ENCODE results near the gene SUGCT. TPM values are rescaled to one million over a fixed set of nuclear protein-coding genes. Genes with fewer than 3 reads are reported as not detected.

Gene SUGCT
- total and polyA plus RNA-seq, 9 of the 15 experiments (the other 6 are each of a cell fraction or from before 2014, with no cell fraction given), result 0.58 to 2.5 (median 1.4) TPM

GRCh38 chr7:40134428-40135316 lies at the start of gene SUGCT, which contains the start of gene MPLKIP (continued):
- TF ChIP-seq ZNF395 (CRISPR knock-in tag; IDR thresholded peaks at IDR 0.05) (no peak), KLF6 (CRISPR knock-in tag; IDR thresholded peaks at IDR 0.05; ENCODE audit: borderline replicate concordance) (no peak), FOXP1 (CRISPR knock-in tag; IDR thresholded peaks at IDR 0.05) (peak; percentile 67; the same call in 1 of the 2 replicates), POLR3A (IDR thresholded peaks at IDR 0.05; ENCODE audit: borderline replicate concordance, extremely low read depth, insufficient read depth, insufficient read length) (no peak), CEBPB (tag; IDR thresholded peaks at IDR 0.05) (no peak), NEUROD1 (IDR thresholded peaks at IDR 0.05; ENCODE audit: borderline replicate concordance, low read depth, low read length, partially characterized antibody) (peak; percentile 78), PHB (CRISPR knock-in tag; IDR thresholded peaks at IDR 0.05) (no peak; the same call in 1 of the 2 replicates), FOXM1 (IDR thresholded peaks at IDR 0.05; ENCODE audit: low read depth) (peak; percentile 71), FOXM1 (CRISPR knock-in tag; IDR thresholded peaks at IDR 0.05; ENCODE audit: low read depth) (no peak), DACH1 (IDR thresholded peaks at IDR 0.05; ENCODE audit: partially characterized antibody) (no peak), ZNF551 (CRISPR knock-in tag; IDR thresholded peaks at IDR 0.05) (no peak), GMEB1 (CRISPR knock-in tag; IDR thresholded peaks at IDR 0.05) (peak; percentile 54), CBX3 (IDR thresholded peaks at IDR 0.05; ENCODE audit: borderline replicate concordance in 1 of 2, low read length in 2 of 2) (peak in 1 of 2 experiments; percentile 82; a peak in 2 of 3 replicates), HDAC3 (IDR thresholded peaks at IDR 0.05; ENCODE audit: borderline replicate concordance, partially characterized antibody) (no peak), SUPT5H (IDR thresholded peaks at IDR 0.05) (peak; percentile 85), SRSF3 (IDR thresholded peaks at IDR 0.05; ENCODE audit: insufficient read depth, low read length) (no peak), ZNF197 (CRISPR knock-in tag; IDR thresholded peaks at IDR 0.05; ENCODE audit: low read depth) (0 out of 2 replicates have a peak, but pooled peaks have one; percentile 44), IFI16 (CRISPR knock-in tag; IDR thresholded peaks at IDR 0.05) (no peak), ZKSCAN3 (CRISPR knock-in tag; IDR thresholded peaks at IDR 0.05) (no peak)

All from K562 (cell line).